CD1c-positive myeloid dendritic cell (primary cell): Measurements from ENCODE around the gene NCAM1.
"Not testable (repeated sequence)": the region's sequence is repeated elsewhere in the genome, so short reads cannot be mapped to it uniquely, and the experiment has no call there.

Experiments used
- DNase-seq: peaks from one replicate; pipeline ENCODE4 v3.0.0-alpha.2; 2016; ENCODE audit errors: extremely low spot score

Gene NCAM1

DNA sequence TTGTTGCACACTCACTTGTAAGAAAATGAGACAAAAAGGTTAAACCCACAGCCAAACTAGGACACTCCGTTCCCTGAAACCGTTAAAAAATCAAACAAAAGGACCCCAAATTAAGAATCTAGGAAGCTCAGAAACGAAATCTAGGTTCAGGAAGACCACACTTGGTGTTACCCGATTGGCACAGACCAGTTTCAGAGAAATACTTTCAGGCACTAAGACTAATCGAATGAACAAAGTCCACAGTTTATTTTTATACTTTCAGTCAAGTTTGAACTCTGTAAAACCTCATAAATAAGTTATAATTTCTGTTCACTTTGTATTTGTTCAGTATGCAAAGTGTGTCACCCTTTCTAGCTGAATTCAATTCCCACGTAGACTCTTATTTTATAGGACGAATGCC lies 314.4 kb downstream of the NCAM1 start:
- no peak for DNase-seq

DNA sequence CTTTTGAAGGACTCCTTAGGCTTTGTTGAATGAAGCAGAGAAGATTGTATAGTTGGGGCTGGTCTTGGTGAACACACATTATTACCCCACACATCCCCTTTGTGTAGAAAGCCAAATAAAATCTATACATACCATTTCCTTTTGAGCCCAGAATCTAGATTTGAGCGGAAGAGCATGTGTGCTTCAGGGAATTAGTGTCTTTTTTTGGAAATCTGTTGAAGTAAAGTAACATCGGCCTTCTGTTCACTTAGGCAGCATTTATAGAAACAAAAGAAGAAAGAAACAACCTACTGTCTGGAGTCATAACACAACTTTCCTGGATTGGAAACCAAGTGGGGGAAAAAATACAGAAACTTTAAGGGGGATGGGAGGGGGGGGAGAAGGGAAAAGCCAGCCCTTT lies 315.2 kb downstream of the NCAM1 start:
- DNase-seq, result no peak

DNA sequence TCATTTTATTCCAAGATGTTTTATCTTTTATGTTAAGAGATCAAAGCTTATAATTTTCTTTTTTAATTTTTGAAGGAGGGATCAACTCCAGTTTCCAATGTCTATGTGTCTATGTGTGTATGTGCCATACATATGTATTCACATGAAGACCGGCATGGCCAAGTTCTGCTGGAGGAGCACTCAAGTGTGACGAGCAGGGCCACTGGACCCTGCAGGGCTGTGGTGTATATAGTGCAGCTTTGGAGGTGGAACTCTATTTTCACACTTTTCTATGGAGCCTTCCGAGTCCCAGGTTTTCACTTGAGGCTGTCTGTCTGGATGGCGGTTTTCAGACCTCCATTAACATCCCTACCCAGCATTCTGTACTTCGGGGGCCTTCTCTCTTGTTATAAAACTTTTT lies 316.7 kb downstream of the NCAM1 start:
- no peak for DNase-seq

DNA sequence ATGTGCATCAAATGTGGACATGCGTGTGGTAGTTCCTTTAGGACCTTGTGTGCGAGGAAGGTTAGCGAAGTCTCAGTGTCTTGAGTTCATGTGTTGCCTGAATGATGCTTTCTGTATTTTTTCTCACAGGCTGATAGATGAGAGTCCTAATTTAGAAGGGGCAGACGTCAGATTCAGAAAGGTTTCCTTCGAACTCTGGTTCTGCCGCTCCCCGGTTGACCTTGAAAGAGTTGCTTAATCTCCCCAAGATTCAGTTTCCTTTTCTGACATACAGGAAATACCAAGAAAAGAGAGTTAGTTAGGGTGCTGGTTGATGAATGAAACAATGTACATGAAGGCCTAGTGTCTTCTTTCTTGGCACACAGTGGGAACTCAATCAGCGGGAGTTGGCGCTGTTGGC lies 317.3 kb downstream of the NCAM1 start:
- DNase-seq, result no peak

GRCh38 chr11:113278925-113279324 lies 317.7 kb downstream of the NCAM1 start:
- no peak for DNase-seq

- no peak for DNase-seq
Measured at GRCh38 chr11:113279591-113279990, 318.4 kb downstream of the NCAM1 start.

GRCh38 chr11:113281052-113281725 lies 320.0 kb downstream of the NCAM1 start:
- DNase-seq, result no peak

DNA sequence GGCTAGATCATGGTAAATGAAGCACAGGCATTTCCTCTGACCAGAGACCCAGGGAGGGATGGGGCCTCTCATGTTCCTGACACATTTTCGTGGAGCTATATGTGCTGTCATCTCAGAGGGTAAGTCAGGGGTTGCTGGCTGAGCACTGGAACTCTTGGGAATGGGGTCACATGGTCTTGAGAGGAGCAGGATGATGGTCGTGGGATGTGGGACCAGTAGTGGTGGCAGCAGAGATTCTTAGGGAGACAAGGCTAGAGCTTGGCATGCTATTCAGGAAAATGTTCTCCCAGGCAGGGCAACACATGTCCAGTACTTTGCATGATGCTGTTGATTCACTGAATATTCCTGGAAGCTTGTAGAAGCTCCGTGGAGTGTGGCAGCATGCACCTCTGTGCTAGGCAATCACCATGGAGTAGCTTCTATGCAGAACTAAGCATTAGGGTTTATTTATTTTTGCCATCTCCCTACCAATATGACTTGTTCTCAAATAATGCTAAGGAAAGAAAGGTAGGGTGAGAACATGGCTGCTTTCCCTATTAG lies 321.7 kb downstream of the NCAM1 start:
- no peak for DNase-seq

DNA sequence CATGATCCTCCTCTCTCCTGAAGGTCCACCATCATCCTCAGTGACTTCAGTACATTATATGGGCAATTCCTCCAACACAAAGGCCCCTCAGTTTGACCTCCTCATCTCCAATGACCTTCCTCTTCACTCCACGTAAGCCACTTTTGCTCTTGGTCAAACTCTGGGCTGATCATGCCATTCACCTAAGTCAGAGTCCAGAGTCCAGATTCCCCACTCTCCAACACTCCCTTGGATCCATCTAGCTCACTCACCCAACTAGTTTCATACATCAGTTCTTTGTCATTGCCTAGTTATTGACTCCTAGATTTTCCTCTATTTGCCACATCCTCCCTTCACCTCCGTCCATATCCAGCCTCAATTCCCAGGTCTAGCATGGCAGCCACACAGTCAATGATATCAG lies 322.7 kb downstream of the NCAM1 start:
- DNase-seq, result no peak

DNA sequence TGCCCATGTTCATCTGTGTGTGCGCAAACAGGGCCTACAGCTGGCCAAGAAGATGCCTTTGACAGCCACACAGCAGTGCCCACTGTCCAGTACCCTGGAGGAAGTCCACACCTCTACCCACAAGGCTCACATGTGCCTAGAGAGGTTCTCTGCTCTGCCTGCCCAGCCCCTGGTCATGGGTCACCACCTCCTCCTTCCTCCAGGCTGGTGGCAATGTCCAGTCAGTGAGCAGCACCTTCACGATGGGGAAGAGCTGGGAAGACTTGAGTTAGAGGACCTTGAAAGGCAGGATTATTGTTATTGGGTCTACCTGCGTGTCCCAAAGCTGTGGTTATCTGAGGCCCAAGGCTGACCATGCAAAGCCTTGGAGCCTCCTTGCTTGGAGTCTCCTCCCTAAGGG lies 324.8 kb downstream of the NCAM1 start:
- DNase-seq, result no peak

GRCh38 chr11:113286509-113287497 lies 325.6 kb downstream of the NCAM1 start:
- DNase-seq, result no peak

DNA sequence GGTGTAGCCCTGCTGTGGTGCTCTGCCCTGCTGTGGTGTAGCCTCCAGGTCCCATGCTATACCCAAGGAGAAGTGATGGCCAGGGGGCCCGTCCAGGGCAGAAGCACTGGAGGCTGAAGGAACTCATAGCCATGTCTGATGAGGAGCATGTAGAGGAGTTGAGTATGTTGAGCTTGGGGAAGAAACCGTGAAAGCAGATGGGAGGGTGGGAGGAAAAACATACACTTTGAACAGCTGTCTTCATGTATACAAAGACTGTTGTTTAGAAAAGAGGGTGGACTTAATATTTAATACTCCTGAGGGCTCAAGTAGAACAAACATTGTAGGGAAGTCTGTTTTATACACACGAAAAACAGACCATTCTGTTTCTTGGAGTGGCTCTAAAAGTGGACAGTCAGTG lies 326.6 kb downstream of the NCAM1 start:
- no peak for DNase-seq

- no peak for DNase-seq
Measured at GRCh38 chr11:113288286-113288863, 327.2 kb downstream of the NCAM1 start.

DNA sequence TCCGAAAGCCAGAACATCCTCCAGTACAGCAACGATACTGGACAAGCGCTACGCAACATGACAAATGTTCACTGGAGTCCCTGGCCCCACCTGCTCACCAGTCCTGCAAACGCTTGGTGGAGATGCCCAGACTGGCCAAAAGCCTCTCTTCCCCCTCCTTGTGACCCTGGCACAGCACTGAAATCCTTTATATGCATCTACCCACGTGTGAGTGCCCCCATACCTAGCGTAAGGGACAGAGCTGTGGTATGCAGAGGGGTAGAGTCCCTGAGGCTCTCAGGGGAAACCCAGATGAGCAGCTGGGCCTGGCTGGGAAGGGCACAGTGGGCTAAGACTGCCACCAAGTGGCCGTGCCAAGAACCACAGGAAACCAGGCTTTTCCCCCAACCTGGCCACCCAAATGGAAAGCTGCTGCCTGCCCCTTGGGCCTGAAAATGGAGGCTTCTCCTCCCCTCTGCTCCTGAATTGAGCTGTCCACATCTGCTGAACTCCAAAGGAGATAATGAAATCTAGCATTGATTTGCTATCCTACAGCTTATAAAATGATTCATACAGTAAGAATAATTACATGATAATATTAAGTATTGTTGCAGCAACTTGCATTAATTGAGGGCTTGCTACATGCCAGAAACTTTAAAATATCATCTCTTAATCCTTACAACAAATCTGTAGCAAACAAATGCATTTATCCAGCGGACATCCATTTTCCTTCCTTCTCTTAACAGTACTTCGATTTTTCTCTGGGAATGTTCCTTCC lies 328.4 kb downstream of the NCAM1 start:
- DNase-seq, result peak; percentile 74

DNA sequence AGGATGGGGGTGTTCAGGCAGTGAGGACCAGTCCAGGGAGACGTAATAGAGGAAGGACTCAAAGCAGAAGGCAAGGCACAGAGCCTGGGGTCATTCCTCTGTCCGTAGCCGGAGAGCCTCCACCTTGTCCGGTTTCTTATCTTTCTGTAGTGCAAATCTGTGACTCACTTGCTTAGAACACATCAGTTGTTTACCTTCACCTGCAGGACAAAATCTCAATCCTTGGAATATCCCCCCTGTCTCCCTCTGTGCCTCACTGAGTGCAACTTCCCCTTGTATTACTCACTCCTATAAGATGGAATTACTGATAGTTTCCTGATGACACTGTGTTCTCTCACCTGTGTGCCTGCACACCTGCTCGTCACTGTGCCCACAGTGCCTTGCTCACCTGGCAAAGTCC lies 332.7 kb downstream of the NCAM1 start:
- no peak for DNase-seq

DNA sequence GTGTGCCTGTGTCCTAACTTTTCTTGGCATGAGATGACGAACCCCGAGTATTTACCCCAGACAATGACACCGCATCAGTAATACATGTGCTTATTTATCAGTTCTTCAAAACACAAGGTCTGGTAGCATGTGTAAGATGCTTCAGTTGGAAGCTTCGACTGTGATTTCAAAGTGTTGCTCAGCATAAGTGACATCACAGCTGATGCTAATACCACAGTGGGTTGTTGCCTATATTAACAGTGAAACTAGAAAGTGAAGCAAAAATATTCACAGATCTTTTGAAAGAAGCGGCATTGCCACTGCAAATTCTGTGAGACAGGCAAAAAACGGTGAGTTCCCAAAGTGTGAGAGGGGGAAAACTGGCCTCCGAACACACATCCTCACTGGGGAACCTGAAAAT lies 334.8 kb downstream of the NCAM1 start:
- no peak for DNase-seq

GRCh38 chr11:113296447-113297205 lies 335.4 kb downstream of the NCAM1 start:
- DNase-seq, result no peak

GRCh38 chr11:113298496-113298895 lies 337.3 kb downstream of the NCAM1 start:
- DNase-seq, result not testable (repeated sequence)

- no peak for DNase-seq
Measured at GRCh38 chr11:113304916-113305315, 343.7 kb downstream of the NCAM1 start.

DNA sequence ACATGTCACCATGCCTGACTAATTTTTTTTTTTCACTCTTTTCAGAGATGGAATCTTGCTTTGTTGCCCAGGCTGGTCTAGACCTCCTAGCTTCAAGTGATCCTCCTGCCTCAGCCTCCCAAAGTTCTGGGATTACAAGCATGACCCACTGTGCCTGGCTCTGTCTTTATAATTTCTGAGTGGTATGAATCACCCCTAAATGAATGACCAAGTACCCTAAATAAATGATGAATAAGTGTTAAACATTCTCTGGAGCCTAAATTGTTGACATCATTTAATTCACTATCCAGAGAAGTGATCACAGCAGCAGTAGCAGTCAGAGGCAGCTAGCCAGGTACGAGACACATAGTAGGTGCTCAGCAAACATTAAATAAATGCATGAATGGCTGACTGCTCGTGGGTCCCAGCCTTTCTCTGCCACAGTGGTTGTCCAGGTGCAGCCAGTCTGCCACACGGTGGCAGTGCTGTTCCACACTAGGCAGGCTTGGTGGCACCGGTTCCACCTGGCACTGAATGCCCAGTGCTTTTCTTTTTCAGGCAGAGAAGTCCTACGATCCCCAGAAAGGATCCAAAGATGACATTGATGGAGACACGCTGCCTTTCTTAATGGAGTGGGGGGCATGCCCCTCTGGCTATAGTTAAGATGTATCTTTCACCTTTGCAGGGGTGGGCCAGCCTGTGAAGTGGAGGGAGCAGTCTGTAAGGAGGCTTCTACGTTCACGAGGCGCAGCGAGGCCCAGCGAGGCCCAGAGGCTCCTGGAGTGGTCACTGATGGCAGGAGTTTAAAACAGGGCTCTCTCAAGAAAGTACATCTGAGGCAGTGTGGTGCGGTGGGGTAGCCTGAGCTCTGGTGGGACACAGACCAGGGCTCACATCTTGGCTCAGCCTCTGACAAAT lies 344.5 kb downstream of the NCAM1 start:
- peak; percentile 77 for DNase-seq
